ENCODE data around the gene FOSL2. TPM values are rescaled to one million over a fixed set of nuclear protein-coding genes. Genes with fewer than 3 reads are reported as not detected.

The FOSL2 gene
- total RNA-seq, 1 experiment from 2014 or later: 4.0 TPM

DNA sequence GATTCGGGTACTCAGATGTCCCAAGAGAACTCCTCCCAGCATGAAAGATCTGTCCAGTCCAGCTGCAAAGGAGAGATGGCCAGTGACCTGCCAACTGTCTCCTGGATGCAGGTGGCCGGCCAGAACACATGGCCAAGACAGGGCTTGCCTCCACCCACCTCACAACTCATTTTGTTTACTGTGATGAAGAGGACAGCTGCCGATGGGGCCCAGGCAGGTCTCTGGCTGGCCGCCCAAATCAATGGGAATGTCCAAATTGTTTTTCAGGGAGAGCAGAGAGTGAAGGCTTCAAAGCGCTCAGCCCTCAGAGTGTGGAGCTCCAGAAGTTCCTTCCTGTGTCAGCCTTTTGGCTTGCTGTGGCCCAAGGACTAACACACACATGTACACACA lies 41.9 kb downstream of the FOSL2 start:
- TF ChIP-seq ELF4 (CRISPR knock-in tag; IDR thresholded peaks at IDR 0.05; ENCODE audit: low read depth): no peak
- Mint-ChIP-seq H3K4me1 (peaks cover 6% of the 10 kb centered on the region; the same call in 1 of the 2 replicates), H3K27me3 (ENCODE audit: low read depth) (no peaks in the 10 kb centered on the region), H3K9me3 (peaks cover 21% of the 10 kb centered on the region), H3K4me3 (no peak overlapping the region), H3K36me3 (peaks cover 4% of the 10 kb centered on the region), H3K27ac (no peak overlapping the region)
- DNase-seq (ENCODE audit: low spot score) (no peak), ATAC-seq (no peak)
- ChIA-PET CTCF (interaction anchor here (1.3 kb wide), 1 partner anchor 21 kb away, joined by 3 read pairs; no protein-coding TSS in a partner anchor), POLR2A (no interaction called here)

DNA sequence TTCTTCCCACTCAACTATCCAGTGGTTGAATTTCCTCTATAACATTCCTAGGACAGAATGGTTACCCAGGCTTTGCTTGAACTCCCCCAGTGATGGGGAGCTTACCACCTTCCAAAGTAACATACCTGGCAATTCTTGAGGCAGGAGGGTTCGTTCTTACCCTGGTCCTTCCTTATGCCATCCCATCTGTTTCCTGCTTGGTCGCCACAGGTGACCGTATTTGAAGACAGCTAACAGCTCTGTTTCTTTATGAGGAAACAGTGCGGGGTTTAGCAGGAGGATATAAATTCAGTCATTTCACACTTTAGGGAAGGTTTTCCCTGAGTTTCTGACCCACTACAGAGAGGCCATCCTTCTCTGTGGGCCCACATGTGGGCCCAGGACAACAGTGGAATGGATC lies 42.6 kb downstream of the FOSL2 start:
- TF ChIP-seq TEAD4 (CRISPR knock-in tag; IDR thresholded peaks at IDR 0.05) (no peak), OVOL2 (CRISPR knock-in tag; IDR thresholded peaks at IDR 0.05; ENCODE audit: borderline replicate concordance) (no peak), ZNF423 (CRISPR knock-in tag; IDR thresholded peaks at IDR 0.05) (no peak), GRHL2 (CRISPR knock-in tag; IDR thresholded peaks at IDR 0.05; ENCODE audit: insufficient replicate concordance, severe bottlenecking) (no peak)
- TF ChIP-seq, protein P1, sequence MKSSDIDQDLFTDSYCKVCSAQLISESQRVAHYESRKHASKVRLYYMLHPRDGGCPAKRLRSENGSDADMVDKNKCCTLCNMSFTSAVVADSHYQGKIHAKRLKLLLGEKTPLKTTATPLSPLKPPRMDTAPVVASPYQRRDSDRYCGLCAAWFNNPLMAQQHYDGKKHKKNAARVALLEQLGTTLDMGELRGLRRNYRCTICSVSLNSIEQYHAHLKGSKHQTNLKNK (CRISPR knock-in tag; IDR thresholded peaks at IDR 0.05): no peak
- POLR2A ChIA-PET: no interaction called here
- Mint-ChIP-seq H3K27me3 (ENCODE audit: low read depth) (no peaks in the 10 kb centered on the region), H3K4me1 (peaks cover 6% of the 10 kb centered on the region; the same call in 1 of the 2 replicates), H3K27ac (no peak overlapping the region), H3K4me3 (no peak overlapping the region), H3K9me3 (peaks cover 21% of the 10 kb centered on the region), H3K36me3 (peaks cover 4% of the 10 kb centered on the region)
- CTCF ChIA-PET: interaction anchor here (1.3 kb wide), 1 partner anchor 22 kb away, joined by 3 read pairs; no protein-coding TSS in a partner anchor
- ATAC-seq (no peak), DNase-seq (ENCODE audit: low spot score) (no peak)

DNA sequence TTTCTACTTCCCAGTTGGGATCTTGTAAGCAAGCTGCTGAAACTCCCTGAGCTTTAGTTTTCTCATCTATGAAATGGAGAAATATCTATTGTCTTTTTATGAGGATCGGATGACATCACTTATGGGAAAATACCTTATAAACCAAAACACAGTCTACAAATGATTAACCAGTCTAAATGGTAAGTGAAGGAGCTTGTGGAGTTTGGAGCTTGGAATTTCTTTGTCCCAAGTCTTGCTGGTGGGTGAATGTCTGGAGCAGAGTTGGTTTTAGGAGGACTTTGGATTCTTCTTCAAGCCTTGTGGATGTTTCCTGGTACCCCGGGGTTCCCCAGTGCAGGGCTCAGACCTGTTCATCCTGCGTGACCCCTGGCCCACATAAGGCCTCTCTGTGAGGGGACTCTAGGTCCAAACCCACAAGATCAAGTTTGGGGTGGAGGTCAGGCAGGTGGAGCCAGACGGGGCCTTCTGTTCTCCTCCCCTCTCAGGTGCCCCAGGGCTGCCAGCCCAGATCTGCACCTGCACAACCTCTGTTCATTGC lies 43.2 kb downstream of the FOSL2 start:
- H3K4me3 Mint-ChIP-seq: no peak overlapping the region
- TF ChIP-seq, protein P2, sequence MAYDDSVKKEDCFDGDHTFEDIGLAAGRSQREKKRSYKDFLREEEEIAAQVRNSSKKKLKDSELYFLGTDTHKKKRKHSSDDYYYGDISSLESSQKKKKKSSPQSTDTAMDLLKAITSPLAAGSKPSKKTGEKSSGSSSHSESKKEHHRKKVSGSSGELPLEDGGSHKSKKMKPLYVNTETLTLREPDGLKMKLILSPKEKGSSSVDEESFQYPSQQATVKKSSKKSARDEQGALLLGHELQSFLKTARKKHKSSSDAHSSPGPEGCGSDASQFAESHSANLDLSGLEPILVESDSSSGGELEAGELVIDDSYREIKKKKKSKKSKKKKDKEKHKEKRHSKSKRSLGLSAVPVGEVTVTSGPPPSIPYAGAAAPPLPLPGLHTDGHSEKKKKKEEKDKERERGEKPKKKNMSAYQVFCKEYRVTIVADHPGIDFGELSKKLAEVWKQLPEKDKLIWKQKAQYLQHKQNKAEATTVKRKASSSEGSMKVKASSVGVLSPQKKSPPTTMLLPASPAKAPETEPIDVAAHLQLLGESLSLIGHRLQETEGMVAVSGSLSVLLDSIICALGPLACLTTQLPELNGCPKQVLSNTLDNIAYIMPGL (CRISPR knock-in tag; IDR thresholded peaks at IDR 0.05): no peak
- TF ChIP-seq TEAD4 (CRISPR knock-in tag; IDR thresholded peaks at IDR 0.05): no peak
- no peak for TF ChIP-seq IRF2 (CRISPR knock-in tag; IDR thresholded peaks at IDR 0.05; ENCODE audit: borderline replicate concordance, low read depth)
- TF ChIP-seq SMAD3 (CRISPR knock-in tag; IDR thresholded peaks at IDR 0.05; ENCODE audit: borderline replicate concordance): no peak
- TF ChIP-seq, protein P3, sequence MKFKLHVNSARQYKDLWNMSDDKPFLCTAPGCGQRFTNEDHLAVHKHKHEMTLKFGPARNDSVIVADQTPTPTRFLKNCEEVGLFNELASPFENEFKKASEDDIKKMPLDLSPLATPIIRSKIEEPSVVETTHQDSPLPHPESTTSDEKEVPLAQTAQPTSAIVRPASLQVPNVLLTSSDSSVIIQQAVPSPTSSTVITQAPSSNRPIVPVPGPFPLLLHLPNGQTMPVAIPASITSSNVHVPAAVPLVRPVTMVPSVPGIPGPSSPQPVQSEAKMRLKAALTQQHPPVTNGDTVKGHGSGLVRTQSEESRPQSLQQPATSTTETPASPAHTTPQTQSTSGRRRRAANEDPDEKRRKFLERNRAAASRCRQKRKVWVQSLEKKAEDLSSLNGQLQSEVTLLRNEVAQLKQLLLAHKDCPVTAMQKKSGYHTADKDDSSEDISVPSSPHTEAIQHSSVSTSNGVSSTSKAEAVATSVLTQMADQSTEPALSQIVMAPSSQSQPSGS (CRISPR knock-in tag; IDR thresholded peaks at IDR 0.05; ENCODE audit: borderline replicate concordance, low read depth): no peak
- no peak for TF ChIP-seq ZNF317 (CRISPR knock-in tag; IDR thresholded peaks at IDR 0.05; ENCODE audit: borderline replicate concordance, low read depth)
- TF ChIP-seq, protein P4, sequence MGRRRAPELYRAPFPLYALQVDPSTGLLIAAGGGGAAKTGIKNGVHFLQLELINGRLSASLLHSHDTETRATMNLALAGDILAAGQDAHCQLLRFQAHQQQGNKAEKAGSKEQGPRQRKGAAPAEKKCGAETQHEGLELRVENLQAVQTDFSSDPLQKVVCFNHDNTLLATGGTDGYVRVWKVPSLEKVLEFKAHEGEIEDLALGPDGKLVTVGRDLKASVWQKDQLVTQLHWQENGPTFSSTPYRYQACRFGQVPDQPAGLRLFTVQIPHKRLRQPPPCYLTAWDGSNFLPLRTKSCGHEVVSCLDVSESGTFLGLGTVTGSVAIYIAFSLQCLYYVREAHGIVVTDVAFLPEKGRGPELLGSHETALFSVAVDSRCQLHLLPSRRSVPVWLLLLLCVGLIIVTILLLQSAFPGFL (CRISPR knock-in tag; IDR thresholded peaks at IDR 0.05; ENCODE audit: borderline replicate concordance): no peak
- TF ChIP-seq, protein P5, sequence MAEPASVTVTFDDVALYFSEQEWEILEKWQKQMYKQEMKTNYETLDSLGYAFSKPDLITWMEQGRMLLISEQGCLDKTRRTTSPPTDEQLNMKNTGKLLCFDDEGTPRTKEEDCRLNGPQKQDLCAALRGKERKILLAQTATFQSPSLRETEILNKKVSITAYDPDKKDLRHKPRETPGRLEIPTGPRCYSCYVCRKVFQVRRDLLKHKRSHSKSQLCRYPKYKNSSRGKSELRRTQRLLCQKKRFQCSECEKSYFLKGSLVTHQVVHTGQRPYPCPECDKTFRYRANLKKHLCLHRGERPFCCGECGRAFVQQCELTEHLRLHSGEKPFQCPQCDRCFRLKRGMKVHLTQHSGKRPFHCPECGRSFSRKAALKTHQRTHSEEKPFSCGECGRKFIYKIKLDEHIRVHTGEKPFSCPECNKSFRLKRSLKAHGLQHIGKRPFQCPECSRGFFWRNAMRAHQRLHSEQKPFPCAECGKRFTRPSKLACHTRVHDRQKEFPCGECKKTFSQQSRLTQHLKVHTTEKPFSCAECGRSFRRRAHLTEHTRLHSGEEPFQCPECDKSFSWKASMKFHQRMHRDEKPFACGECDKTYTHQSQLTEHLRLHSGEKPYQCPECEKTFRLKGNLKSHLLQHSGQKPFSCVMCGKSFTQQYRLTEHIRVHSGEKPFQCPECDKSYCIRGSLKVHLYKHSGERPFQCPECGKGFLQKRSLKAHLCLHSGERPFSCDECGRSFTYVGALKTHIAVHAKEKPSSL (CRISPR knock-in tag; conservative IDR thresholded peaks at IDR 0.05): no peak
- no peak for TF ChIP-seq NFYB (CRISPR knock-in tag; conservative IDR thresholded peaks at IDR 0.05; ENCODE audit: low read depth)
- TF ChIP-seq NR2C2 (CRISPR knock-in tag; IDR thresholded peaks at IDR 0.05): no peak
- no peak for TF ChIP-seq NFATC4 (CRISPR knock-in tag; IDR thresholded peaks at IDR 0.05)
- ATAC-seq (no peak), DNase-seq (ENCODE audit: low spot score) (no peak)
- H3K4me1 Mint-ChIP-seq: peaks cover 2% of the 10 kb centered on the region; the same call in 1 of the 2 replicates
- H3K27ac Mint-ChIP-seq: no peak overlapping the region
- ChIA-PET CTCF (no interaction called here), POLR2A (no interaction called here)
- no peaks in the 10 kb centered on the region for H3K27me3 Mint-ChIP-seq (ENCODE audit: low read depth)
- peaks cover 21% of the 10 kb centered on the region for H3K9me3 Mint-ChIP-seq
- peaks cover 4% of the 10 kb centered on the region for H3K36me3 Mint-ChIP-seq
